DOHH2 (cell line): ENCODE results near the gene ATP8A2.

ENCODE experiments used
- H3F3A ChIP-seq: fragments of 200-600 bp; sonication (generic), shearing (Covaris generic); 2 replicates; pipeline ENCODE4 v1.6.0; 2016; ENCODE audit warnings: antibody characterized with exemption, mild to moderate bottlenecking; ENCODE audit not compliant: control insufficient read depth, insufficient read depth
- H3K27ac ChIP-seq: fragments of 200-600 bp; sonication (generic); 2 replicates; pipeline ENCODE4 v1.5.1; 2014; ENCODE audit warnings: low read depth, mild to moderate bottlenecking, low read length, moderate library complexity
- H3K27me3 ChIP-seq: fragments of 200-600 bp; sonication (generic); 2 replicates; pipeline ENCODE4 v1.6.1; 2014; ENCODE audit warnings: mild to moderate bottlenecking, low read length, mixed read lengths; ENCODE audit not compliant: control insufficient read depth
- H3K36me3 ChIP-seq: fragments of 200-600 bp; sonication (generic); 2 replicates; pipeline ENCODE4 v1.6.1; 2014; ENCODE audit warnings: mild to moderate bottlenecking, low read length, moderate library complexity, mixed read lengths; ENCODE audit not compliant: control insufficient read depth
- H3K4me1 ChIP-seq: fragments of 200-600 bp; sonication (generic); 2 replicates; pipeline ENCODE4 v1.6.1; 2014; ENCODE audit warnings: mild to moderate bottlenecking, low read length, mixed read lengths; ENCODE audit not compliant: control insufficient read depth
- H3K4me2 ChIP-seq: fragments of 200-600 bp; sonication (generic); 2 replicates; pipeline ENCODE4 v1.6.0; 2014; ENCODE audit warnings: mild to moderate bottlenecking, low read length, moderate library complexity
- H3K4me3 ChIP-seq: fragments of 200-600 bp; sonication (generic); 2 replicates; pipeline ENCODE4 v1.5.1; 2014; ENCODE audit warnings: mild to moderate bottlenecking, low read length, mixed read lengths
- H3K79me2 ChIP-seq: fragments of 200-600 bp; sonication (generic); 2 replicates; pipeline ENCODE4 v1.6.1; 2014; ENCODE audit warnings: mild to moderate bottlenecking, low read length, mixed read lengths; ENCODE audit not compliant: control insufficient read depth
- H3K9me2 ChIP-seq: fragments of 200-600 bp; sonication (generic); replicated peaks from 2 replicates; pipeline ENCODE4 v1.6.1; 2014; ENCODE audit warnings: mild to moderate bottlenecking, low read length, mixed read lengths; ENCODE audit not compliant: control insufficient read depth
- H3K9me3 ChIP-seq: fragments of 200-600 bp; sonication (generic); 2 replicates; pipeline ENCODE4 v1.6.1; 2014; ENCODE audit warnings: antibody characterized with exemption, low read length, mixed read lengths; ENCODE audit not compliant: control insufficient read depth, insufficient read depth
- H4K20me1 ChIP-seq: fragments of 200-600 bp; sonication (generic); 2 replicates; pipeline ENCODE4 v1.6.0; 2014; ENCODE audit warnings: low read depth, mild to moderate bottlenecking, antibody characterized with exemption, low read length, moderate library complexity; ENCODE audit not compliant: control insufficient read depth, insufficient read depth
- EZH2phosphoT487 ChIP-seq: fragments of 200-600 bp; sonication (generic); IDR thresholded peaks from 2 replicates; pipeline ENCODE4 v1.6.1; 2017; ENCODE audit warnings: borderline replicate concordance, mild to moderate bottlenecking, antibody characterized with exemption, low read length, moderate library complexity, mixed read lengths
- TF ChIP-seq, protein P1 (sequence below): fragments of 200-600 bp; sonication (generic); IDR thresholded peaks from one replicate; pipeline ENCODE4 v1.5.1; 2014; ENCODE audit warnings: antibody characterized with exemption, mild to moderate bottlenecking, low read depth, low read length; ENCODE audit not compliant: poor library complexity, severe bottlenecking

Gene ATP8A2

DNA sequence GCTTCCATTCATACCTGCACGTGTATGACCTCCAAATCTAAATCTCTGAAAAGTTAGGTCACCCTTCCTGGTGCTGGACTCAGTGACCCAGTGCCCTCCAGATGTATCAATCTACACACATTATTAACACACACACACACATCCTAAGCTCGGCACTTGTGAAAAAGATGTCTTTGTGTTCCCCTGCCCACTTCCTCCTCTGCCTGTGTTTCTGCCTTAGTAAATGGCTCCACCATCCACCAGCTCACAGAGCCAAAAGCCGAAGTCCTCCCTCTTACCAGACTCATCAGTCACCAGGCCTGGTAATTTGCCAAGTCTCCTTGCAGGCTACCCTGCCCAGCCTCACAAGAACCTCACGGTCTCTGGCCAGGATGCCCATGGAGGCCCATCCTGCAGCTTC, 548.5 kb downstream of the ATP8A2 start:
- no peak for TF ChIP-seq EZH2phosphoT487
- TF ChIP-seq, protein P1, sequence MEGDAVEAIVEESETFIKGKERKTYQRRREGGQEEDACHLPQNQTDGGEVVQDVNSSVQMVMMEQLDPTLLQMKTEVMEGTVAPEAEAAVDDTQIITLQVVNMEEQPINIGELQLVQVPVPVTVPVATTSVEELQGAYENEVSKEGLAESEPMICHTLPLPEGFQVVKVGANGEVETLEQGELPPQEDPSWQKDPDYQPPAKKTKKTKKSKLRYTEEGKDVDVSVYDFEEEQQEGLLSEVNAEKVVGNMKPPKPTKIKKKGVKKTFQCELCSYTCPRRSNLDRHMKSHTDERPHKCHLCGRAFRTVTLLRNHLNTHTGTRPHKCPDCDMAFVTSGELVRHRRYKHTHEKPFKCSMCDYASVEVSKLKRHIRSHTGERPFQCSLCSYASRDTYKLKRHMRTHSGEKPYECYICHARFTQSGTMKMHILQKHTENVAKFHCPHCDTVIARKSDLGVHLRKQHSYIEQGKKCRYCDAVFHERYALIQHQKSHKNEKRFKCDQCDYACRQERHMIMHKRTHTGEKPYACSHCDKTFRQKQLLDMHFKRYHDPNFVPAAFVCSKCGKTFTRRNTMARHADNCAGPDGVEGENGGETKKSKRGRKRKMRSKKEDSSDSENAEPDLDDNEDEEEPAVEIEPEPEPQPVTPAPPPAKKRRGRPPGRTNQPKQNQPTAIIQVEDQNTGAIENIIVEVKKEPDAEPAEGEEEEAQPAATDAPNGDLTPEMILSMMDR: no peak
- H3K9me2 ChIP-seq: no peaks in the 10 kb centered on the region
- no peak overlapping the region for H3K4me2 ChIP-seq

DNA sequence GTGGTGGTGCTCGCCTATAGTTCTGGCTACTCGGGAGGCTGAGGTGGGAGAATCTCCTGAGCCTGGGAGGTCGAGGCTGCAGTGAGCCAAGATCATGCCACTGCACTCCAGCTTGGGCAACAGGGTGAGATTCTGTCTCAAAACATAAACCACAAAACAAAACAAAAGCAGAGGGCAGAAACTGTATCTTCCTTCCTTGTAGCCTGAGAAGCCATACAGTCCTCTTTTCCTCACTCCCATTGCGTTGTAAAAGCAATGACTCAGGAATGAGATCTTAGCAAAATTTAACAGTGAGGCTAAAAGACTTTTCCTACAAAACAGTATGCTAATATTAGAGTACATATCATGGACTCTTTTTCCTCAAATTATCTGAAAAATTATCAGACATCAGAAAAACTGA, 549.2 kb downstream of the ATP8A2 start:
- H3K4me3 ChIP-seq: no peak overlapping the region
- H3K27me3 ChIP-seq: no peaks in the 10 kb centered on the region
- H3K79me2 ChIP-seq: no peaks in the 10 kb centered on the region
- TF ChIP-seq, protein P1: no peak
- TF ChIP-seq EZH2phosphoT487: no peak
- H3K9me3 ChIP-seq: no peaks in the 10 kb centered on the region
- H3K4me1 ChIP-seq: no peaks in the 10 kb centered on the region
- H3F3A ChIP-seq: no peaks in the 10 kb centered on the region
- no peaks in the 10 kb centered on the region for H3K36me3 ChIP-seq
- no peaks in the 10 kb centered on the region for H4K20me1 ChIP-seq
- H3K9me2 ChIP-seq: no peaks in the 10 kb centered on the region
- H3K4me2 ChIP-seq: no peak overlapping the region
- H3K27ac ChIP-seq: no peak overlapping the region

More for the DNA sequence above, 548.5 kb downstream of the ATP8A2 start:
- Histone ChIP-seq H3K27me3 (no peaks in the 10 kb centered on the region), H4K20me1 (no peaks in the 10 kb centered on the region), H3F3A (no peaks in the 10 kb centered on the region), H3K79me2 (no peaks in the 10 kb centered on the region), H3K9me3 (no peaks in the 10 kb centered on the region), H3K27ac (no peak overlapping the region), H3K36me3 (no peaks in the 10 kb centered on the region), H3K4me3 (no peak overlapping the region), H3K4me1 (no peaks in the 10 kb centered on the region)

DNA sequence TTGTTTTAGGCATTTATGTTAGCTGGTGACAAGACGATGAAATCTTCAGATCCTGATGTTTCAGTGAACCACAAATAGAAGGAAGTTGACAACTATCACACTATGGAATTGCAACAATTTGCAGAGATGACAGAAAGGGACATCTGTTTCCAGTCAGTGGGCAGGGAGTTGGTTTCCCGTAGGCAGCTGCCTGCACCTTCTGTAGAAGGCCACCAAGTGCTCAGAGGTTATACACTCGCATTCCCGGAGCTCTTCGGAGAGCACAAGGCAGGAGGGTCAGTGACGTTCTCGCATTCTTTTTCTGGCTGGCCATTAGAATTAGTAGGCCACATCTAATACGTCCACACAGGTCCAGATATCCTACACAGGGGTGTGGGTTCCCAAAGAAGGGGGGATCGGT, 550.6 kb downstream of the ATP8A2 start:
- Histone ChIP-seq H3F3A (no peaks in the 10 kb centered on the region), H3K79me2 (no peaks in the 10 kb centered on the region), H3K4me3 (no peak overlapping the region), H3K27ac (no peak overlapping the region), H3K4me1 (no peaks in the 10 kb centered on the region), H3K27me3 (no peaks in the 10 kb centered on the region), H3K36me3 (no peaks in the 10 kb centered on the region), H3K9me3 (no peaks in the 10 kb centered on the region), H4K20me1 (no peaks in the 10 kb centered on the region), H3K4me2 (no peak overlapping the region), H3K9me2 (no peaks in the 10 kb centered on the region)
- TF ChIP-seq, protein P1: no peak
